GM18909 (cell line): Measurements from ENCODE around the gene NME8.

Experiments used
- ATAC-seq: cut with Tn5 transposase; IDR thresholded peaks from one replicate; pipeline ENCODE4 v1.9.1; 2021; ENCODE audit warnings: mild to moderate bottlenecking; ENCODE audit not compliant: unreplicated experiment, poor library complexity

Gene NME8

GRCh38 chr7:37930226-37930948 is 82.0 kb downstream of the NME8 start:
- ATAC-seq: no peak

- no peak for ATAC-seq
Observed at GRCh38 chr7:37932543-37932942, 84.1 kb downstream of the NME8 start.

GRCh38 chr7:37933018-37933566 is 84.7 kb downstream of the NME8 start:
- no peak for ATAC-seq

- ATAC-seq: peak; percentile 39
Observed at GRCh38 chr7:37942934-37943610, 94.7 kb downstream of the NME8 start.

- ATAC-seq: peak; percentile 47
Observed at GRCh38 chr7:37943905-37944736, 95.7 kb downstream of the NME8 start.

GRCh38 chr7:37944737-37945054 is 96.3 kb downstream of the NME8 start:
- ATAC-seq: peak; percentile 12

GRCh38 chr7:37945336-37945735 is 96.9 kb downstream of the NME8 start:
- ATAC-seq: no peak

GRCh38 chr7:37947138-37947940 is 98.9 kb downstream of the NME8 start:
- no peak for ATAC-seq

- ATAC-seq: no peak
Observed at GRCh38 chr7:37947941-37948210, 99.5 kb downstream of the NME8 start.
